GM12878 (cell line): ENCODE measurements around the gene SLC25A44. TPM values are rescaled to one million over a fixed set of nuclear protein-coding genes. Genes with fewer than 3 reads are reported as not detected.

Experiments used
- ATAC-seq: fragments of 200-7000 bp; cut with Tn5 transposase; 3 replicates; pipeline ENCODE4 v1.9.1; 2020; ENCODE audit warnings: mild to moderate bottlenecking, moderate library complexity
- BruUV-seq: library from RNA; stranded (reverse); fragments of 400-500 nt; replicated peaks from 2 replicates; lab custom pipeline; 2021; lab: Mats Ljungman, UMichigan
- CTCF ChIA-PET: fragments of 300-600 bp; sonication (Branson Sonifier 250); formaldehyde crosslinking; extraction: SDS; loops from one replicate; lab custom pipeline; 2021; ENCODE audit warnings: inconsistent platforms; lab: Yijun Ruan, JAX
- POLR2A ChIA-PET: fragments of 350-600 bp; formaldehyde crosslinking; extraction: SDS; loops from one replicate; lab custom pipeline; 2021; ENCODE audit warnings: inconsistent platforms; lab: Charles Lee
- RAD21 ChIA-PET: fragments of 300-600 bp; sonication (Branson Sonifier 250); formaldehyde crosslinking; loops from one replicate; lab custom pipeline; 2023; ENCODE audit warnings: antibody characterized with exemption; ENCODE audit not compliant: unreplicated experiment; lab: Charles Lee
- SMC1A ChIA-PET: fragments of 300-600 bp; sonication (Branson Sonifier 250); formaldehyde crosslinking; loops from one replicate; lab custom pipeline; 2023; ENCODE audit not compliant: unreplicated experiment, uncharacterized antibody; lab: Charles Lee
- DNase-seq: peaks from one replicate; pipeline ENCODE4 v3.0.0-alpha.2; 2011; ENCODE audit warnings: low read depth, low spot score
- FAIRE-seq: peaks from 3 replicates; lab custom pipeline; 2011; peaks lifted over from hg19 to GRCh38; lab: Jason Lieb, UNC
- H2AFZ ChIP-seq: 2 replicates; pipeline ENCODE4 v1.6.0; 2011; ENCODE audit warnings: low read depth, low read length, control low read depth; ENCODE audit not compliant: control insufficient read depth
- H3K27ac ChIP-seq: 2 replicates; pipeline ENCODE4 v1.5.1; 2011; ENCODE audit warnings: control low read depth; ENCODE audit not compliant: control insufficient read depth, insufficient read depth
- H3K27me3 ChIP-seq, 2 experiments: replicated peaks in 1 of 2; 2 replicates each; pipeline versions ENCODE4 v1.6.0 to v1.6.1; 2011; ENCODE audit warnings: low read length in 1 of 2; ENCODE audit not compliant: control insufficient read depth in 2 of 2, insufficient read depth in 2 of 2
- H3K36me3 ChIP-seq, 2 experiments: 2 replicates each; pipeline ENCODE4 v1.5.1; 2011; ENCODE audit warnings: low read length in 1 of 2; ENCODE audit not compliant: control insufficient read depth in 2 of 2, insufficient read depth in 2 of 2
- H3K4me1 ChIP-seq: 2 replicates; pipeline ENCODE4 v1.6.1; 2011; ENCODE audit warnings: mild to moderate bottlenecking, low read length, moderate library complexity, mixed read lengths; ENCODE audit not compliant: control insufficient read depth, insufficient read depth
- H3K4me2 ChIP-seq: 2 replicates; pipeline ENCODE4 v1.6.0; 2011; ENCODE audit warnings: control low read depth; ENCODE audit not compliant: control insufficient read depth, insufficient read depth
- H3K4me3 ChIP-seq: fragments of 200-600 bp; sonication (generic); 2 replicates; pipeline ENCODE4 v1.5.1; 2016
- H3K79me2 ChIP-seq: 2 replicates; pipeline ENCODE4 v1.6.0; 2011; ENCODE audit warnings: low read length; ENCODE audit not compliant: control insufficient read depth, insufficient read depth
- H3K9ac ChIP-seq: 2 replicates; pipeline ENCODE4 v1.8.0; 2011; ENCODE audit warnings: low read length, control low read depth, mixed read lengths; ENCODE audit not compliant: control insufficient read depth, insufficient read depth
- H3K9me3 ChIP-seq: replicated peaks from 3 replicates; pipeline ENCODE4 v1.5.1; 2011; ENCODE audit warnings: mild to moderate bottlenecking, low read length; ENCODE audit not compliant: control insufficient read depth, insufficient read depth
- H4K20me1 ChIP-seq: 2 replicates; pipeline ENCODE4 v1.6.0; 2011; ENCODE audit not compliant: control insufficient read depth, insufficient read depth
- ASH2L ChIP-seq: fragments of 300-600, 200-600 bp; sonication (generic); IDR thresholded peaks from 2 replicates; pipeline ENCODE4 v1.6.1; 2017; ENCODE audit warnings: low read depth, mild to moderate bottlenecking, borderline replicate concordance
- BCL11A ChIP-seq: IDR thresholded peaks from 2 replicates; pipeline ENCODE4 v1.6.1; 2011; ENCODE audit warnings: low read depth, low read length
- GABPA ChIP-seq: IDR thresholded peaks from 2 replicates; pipeline ENCODE4 v1.6.1; 2014; ENCODE audit warnings: antibody characterized with exemption, low read depth, mild to moderate bottlenecking, inconsistent platforms
- HDAC2 ChIP-seq: fragments of 200-600 bp; sonication (generic); IDR thresholded peaks from 2 replicates; pipeline ENCODE4 v1.6.1; 2017
- KDM1A ChIP-seq: fragments of 200-600 bp; sonication (generic); IDR thresholded peaks from 2 replicates; pipeline ENCODE4 v1.6.1; 2016; ENCODE audit warnings: borderline replicate concordance
- NRF1 ChIP-seq: conservative IDR thresholded peaks from 2 replicates; pipeline ENCODE4 v1.6.1; 2011; ENCODE audit warnings: mild to moderate bottlenecking, low read depth, low read length, improper control_type of control experiment
- SMAD5 ChIP-seq: IDR thresholded peaks from 2 replicates; pipeline ENCODE4 v1.6.1; 2016; ENCODE audit warnings: antibody characterized with exemption, low read depth
- SMC3 ChIP-seq: IDR thresholded peaks from 2 replicates; pipeline ENCODE4 v1.6.1; 2011; ENCODE audit warnings: low read length, improper control_type of control experiment, borderline replicate concordance
- SREBF1 ChIP-seq: IDR thresholded peaks from 2 replicates; pipeline ENCODE4 v1.6.1; 2012; ENCODE audit warnings: mild to moderate bottlenecking, low read length
- WGBS: methylation state at CpG from one replicate; pipeline ENCODE4 v1.1.6; 2016; ENCODE audit warnings: low lambda C conversion rate; ENCODE audit not compliant: insufficient replicate concordance, insufficient coverage; ENCODE audit errors: missing lambda C conversion rate; 5-methylcytosine and 5-hydroxymethylcytosine counted together
- in situ Hi-C: fragments of 300-500 bp; cut with MboI; formaldehyde crosslinking; loops from 9 replicates; pipeline ENCODE4 v1.14.3; 2018; ENCODE audit warnings: mixed read lengths
- intact Hi-C: fragments of 100-400 bp; cut with micrococcal nuclease; formaldehyde crosslinking; loops from one replicate; pipeline ENCODE4 v1.14.2; 2022; ENCODE audit not compliant: unreplicated experiment
- polyA plus RNA-seq, 11 experiments: library from polyadenylated mRNA; depleted of rRNA in 4 of 11; unstranded in 6 of 11; stranded (reverse) in 5 of 11; fragments of >200 nt; fragmentation: Nextera tagmentation in 4 of 11; fragmentation: Illumina TruSeq in 1 of 11; extraction: Ambion mirVana in 4 of 11; extraction: Trizol in 1 of 11; gene quantifications; 1 replicate in 1 of 11; 2 replicates in 10 of 11; pipeline versions ENCODE4 v1.2.1 to v1.2.3, GENCODE V29; 2011 to 2016; ENCODE audit warnings: inconsistent platforms in 2 of 11, missing spikeins in 2 of 11, low read depth in 1 of 11
- total RNA-seq, 4 experiments: library from RNA; depleted of rRNA in 3 of 4; stranded (reverse); fragments of >200 nt in 3 of 4; fragmentation: Illumina TruSeq in 1 of 4; extraction: Trizol in 1 of 4; gene quantifications; 2 replicates each; pipeline versions ENCODE4 v1.2.1 to v1.2.3, GENCODE V29; 2013 to 2021
- TF ChIP-seq, protein P1 (sequence below): fragments of 450-650 bp; IDR thresholded peaks from 2 replicates; pipeline ENCODE4 v1.6.1; 2016; ENCODE audit warnings: mild to moderate bottlenecking
- TF ChIP-seq, protein P2 (sequence below): fragments of 450-650 bp; IDR thresholded peaks from 2 replicates; pipeline ENCODE4 v1.6.1; 2016; ENCODE audit warnings: mild to moderate bottlenecking
- TF ChIP-seq, protein P3 (sequence below): IDR thresholded peaks from 2 replicates; pipeline ENCODE4 v1.6.1; 2011; ENCODE audit warnings: borderline replicate concordance, low read depth, mild to moderate bottlenecking, moderate library complexity, mixed read lengths, low read length; ENCODE audit not compliant: insufficient read depth; ENCODE audit errors: extremely low read length
- TF ChIP-seq, protein P4 (sequence below): IDR thresholded peaks from 2 replicates; pipeline ENCODE4 v1.6.1; 2011; ENCODE audit warnings: low read depth, low read length, improper control_type of control experiment, borderline replicate concordance
- TF ChIP-seq, protein P5 (sequence below): fragments of 450-650 bp; IDR thresholded peaks from 2 replicates; pipeline ENCODE4 v1.6.1; 2016; ENCODE audit warnings: mild to moderate bottlenecking, moderate library complexity, borderline replicate concordance

SLC25A44 gene
- total and polyA plus RNA-seq, 10 of the 15 experiments (the other 5 are each of a cell fraction or from before 2014, with no cell fraction given), result 7.1 to 43.3 (median 30.4) TPM

DNA sequence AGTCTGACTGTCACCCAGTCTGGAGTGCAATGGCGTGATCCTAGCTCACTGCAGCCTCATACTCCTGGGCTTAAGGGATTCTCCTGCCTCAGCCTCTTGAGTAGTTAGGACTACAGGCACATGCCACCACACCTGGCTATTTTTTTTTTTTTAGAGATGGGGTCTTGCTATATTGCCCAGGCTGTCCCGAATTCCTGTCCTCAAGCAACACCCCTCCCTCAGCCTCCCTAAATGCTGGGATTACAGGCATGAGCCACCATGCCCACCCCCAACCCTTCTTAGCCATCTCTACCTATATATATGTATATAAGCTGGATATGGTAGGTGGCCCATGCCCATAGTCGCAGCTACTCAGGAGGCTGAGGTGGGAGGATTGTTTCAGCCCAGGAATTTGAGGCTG lies 13.4 kb upstream of the SLC25A44 start:
- no peaks in the 10 kb centered on the region for H3K79me2 ChIP-seq
- FAIRE-seq (no peak), DNase-seq (no peak), ATAC-seq (no peak)
- no peaks in the 10 kb centered on the region for H4K20me1 ChIP-seq
- ChIA-PET CTCF (no interaction called here), SMC1A (interaction anchor here (0.7 kb wide), 1 partner anchor 33 kb away, joined by 4 read pairs; no protein-coding TSS in a partner anchor), POLR2A (interaction anchor here (0.5 kb wide), 1 partner anchor 908 kb away, joined by 5 read pairs; no protein-coding TSS in a partner anchor), RAD21 (interaction anchor here (0.6 kb wide), 1 partner anchor 13 kb away, joined by 3 read pairs; no protein-coding TSS in a partner anchor)
- peaks cover 6 to 13% of the 10 kb centered on the region in 2 experiments for H3K36me3 ChIP-seq
- no peaks in the 10 kb centered on the region; the same call in 1 of the 2 replicates for H3K4me1 ChIP-seq
- H3K27me3 ChIP-seq, result no peaks in the 10 kb centered on the region
- H2AFZ ChIP-seq, result no peak overlapping the region
- in situ Hi-C loops (no loop called here), intact Hi-C loops (no loop called here)
- no peak overlapping the region for H3K4me2 ChIP-seq
- no TSS peak for BruUV-seq
- 98% methylated on average over 3 of the region's 3 CpGs for WGBS
- H3K9ac ChIP-seq, result no peak overlapping the region
- no peaks in the 10 kb centered on the region for H3K9me3 ChIP-seq
- H3K4me3 ChIP-seq, result no peak overlapping the region
- no peak overlapping the region for H3K27ac ChIP-seq
- TF ChIP-seq HDAC2 (no peak), SREBF1 (no peak), BCL11A (no peak), ASH2L (no peak), GABPA (no peak), KDM1A (no peak), SMAD5 (no peak), NRF1 (no peak), SMC3 (no peak)
- TF ChIP-seq, protein P1, sequence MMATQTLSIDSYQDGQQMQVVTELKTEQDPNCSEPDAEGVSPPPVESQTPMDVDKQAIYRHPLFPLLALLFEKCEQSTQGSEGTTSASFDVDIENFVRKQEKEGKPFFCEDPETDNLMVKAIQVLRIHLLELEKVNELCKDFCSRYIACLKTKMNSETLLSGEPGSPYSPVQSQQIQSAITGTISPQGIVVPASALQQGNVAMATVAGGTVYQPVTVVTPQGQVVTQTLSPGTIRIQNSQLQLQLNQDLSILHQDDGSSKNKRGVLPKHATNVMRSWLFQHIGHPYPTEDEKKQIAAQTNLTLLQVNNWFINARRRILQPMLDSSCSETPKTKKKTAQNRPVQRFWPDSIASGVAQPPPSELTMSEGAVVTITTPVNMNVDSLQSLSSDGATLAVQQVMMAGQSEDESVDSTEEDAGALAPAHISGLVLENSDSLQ, result no peak
- TF ChIP-seq, protein P2, sequence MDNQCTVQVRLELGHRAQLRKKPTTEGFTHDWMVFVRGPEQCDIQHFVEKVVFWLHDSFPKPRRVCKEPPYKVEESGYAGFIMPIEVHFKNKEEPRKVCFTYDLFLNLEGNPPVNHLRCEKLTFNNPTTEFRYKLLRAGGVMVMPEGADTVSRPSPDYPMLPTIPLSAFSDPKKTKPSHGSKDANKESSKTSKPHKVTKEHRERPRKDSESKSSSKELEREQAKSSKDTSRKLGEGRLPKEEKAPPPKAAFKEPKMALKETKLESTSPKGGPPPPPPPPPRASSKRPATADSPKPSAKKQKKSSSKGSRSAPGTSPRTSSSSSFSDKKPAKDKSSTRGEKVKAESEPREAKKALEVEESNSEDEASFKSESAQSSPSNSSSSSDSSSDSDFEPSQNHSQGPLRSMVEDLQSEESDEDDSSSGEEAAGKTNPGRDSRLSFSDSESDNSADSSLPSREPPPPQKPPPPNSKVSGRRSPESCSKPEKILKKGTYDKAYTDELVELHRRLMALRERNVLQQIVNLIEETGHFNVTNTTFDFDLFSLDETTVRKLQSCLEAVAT, result no peak
- TF ChIP-seq, protein P3, sequence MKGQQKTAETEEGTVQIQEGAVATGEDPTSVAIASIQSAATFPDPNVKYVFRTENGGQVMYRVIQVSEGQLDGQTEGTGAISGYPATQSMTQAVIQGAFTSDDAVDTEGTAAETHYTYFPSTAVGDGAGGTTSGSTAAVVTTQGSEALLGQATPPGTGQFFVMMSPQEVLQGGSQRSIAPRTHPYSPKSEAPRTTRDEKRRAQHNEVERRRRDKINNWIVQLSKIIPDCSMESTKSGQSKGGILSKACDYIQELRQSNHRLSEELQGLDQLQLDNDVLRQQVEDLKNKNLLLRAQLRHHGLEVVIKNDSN, result no peak
- TF ChIP-seq, protein P4, sequence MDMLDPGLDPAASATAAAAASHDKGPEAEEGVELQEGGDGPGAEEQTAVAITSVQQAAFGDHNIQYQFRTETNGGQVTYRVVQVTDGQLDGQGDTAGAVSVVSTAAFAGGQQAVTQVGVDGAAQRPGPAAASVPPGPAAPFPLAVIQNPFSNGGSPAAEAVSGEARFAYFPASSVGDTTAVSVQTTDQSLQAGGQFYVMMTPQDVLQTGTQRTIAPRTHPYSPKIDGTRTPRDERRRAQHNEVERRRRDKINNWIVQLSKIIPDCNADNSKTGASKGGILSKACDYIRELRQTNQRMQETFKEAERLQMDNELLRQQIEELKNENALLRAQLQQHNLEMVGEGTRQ, result no peak
- TF ChIP-seq, protein P5, sequence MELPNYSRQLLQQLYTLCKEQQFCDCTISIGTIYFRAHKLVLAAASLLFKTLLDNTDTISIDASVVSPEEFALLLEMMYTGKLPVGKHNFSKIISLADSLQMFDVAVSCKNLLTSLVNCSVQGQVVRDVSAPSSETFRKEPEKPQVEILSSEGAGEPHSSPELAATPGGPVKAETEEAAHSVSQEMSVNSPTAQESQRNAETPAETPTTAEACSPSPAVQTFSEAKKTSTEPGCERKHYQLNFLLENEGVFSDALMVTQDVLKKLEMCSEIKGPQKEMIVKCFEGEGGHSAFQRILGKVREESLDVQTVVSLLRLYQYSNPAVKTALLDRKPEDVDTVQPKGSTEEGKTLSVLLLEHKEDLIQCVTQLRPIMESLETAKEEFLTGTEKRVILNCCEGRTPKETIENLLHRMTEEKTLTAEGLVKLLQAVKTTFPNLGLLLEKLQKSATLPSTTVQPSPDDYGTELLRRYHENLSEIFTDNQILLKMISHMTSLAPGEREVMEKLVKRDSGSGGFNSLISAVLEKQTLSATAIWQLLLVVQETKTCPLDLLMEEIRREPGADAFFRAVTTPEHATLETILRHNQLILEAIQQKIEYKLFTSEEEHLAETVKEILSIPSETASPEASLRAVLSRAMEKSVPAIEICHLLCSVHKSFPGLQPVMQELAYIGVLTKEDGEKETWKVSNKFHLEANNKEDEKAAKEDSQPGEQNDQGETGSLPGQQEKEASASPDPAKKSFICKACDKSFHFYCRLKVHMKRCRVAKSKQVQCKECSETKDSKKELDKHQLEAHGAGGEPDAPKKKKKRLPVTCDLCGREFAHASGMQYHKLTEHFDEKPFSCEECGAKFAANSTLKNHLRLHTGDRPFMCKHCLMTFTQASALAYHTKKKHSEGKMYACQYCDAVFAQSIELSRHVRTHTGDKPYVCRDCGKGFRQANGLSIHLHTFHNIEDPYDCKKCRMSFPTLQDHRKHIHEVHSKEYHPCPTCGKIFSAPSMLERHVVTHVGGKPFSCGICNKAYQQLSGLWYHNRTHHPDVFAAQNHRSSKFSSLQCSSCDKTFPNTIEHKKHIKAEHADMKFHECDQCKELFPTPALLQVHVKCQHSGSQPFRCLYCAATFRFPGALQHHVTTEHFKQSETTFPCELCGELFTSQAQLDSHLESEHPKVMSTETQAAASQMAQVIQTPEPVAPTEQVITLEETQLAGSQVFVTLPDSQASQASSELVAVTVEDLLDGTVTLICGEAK, result no peak
